Neutrophil (primary cell): ENCODE measurements around the gene CDK5R2.

Source experiments
- H3K27ac ChIP-seq: fragments of 200-600 bp; sonication (generic); 2 replicates; pipeline ENCODE4 v1.5.1; 2016; ENCODE audit warnings: mild to moderate bottlenecking, moderate library complexity
- H3K27me3 ChIP-seq: fragments of 200-600 bp; sonication (generic); 2 replicates; pipeline ENCODE4 v1.6.0; 2016; ENCODE audit warnings: mild to moderate bottlenecking
- H3K36me3 ChIP-seq: fragments of 200-600 bp; sonication (generic); 2 replicates; pipeline ENCODE4 v1.5.1; 2017
- H3K4me1 ChIP-seq, 2 experiments: fragments of 200-600 bp in 1 of 2; sonication (generic) in 1 of 2; 1 replicate in 1 of 2; 2 replicates in 1 of 2; pipeline versions ENCODE4 v1.5.1 to v1.6.1; 2013 to 2016; ENCODE audit warnings: low read depth in 1 of 2, low read length in 1 of 2, mild to moderate bottlenecking in 1 of 2, moderate library complexity in 1 of 2; ENCODE audit not compliant: control insufficient read depth in 1 of 2, insufficient read depth in 1 of 2
- H3K4me3 ChIP-seq, 2 experiments: fragments of 200-600 bp in 1 of 2; sonication (generic) in 1 of 2; 1 replicate in 1 of 2; 2 replicates in 1 of 2; pipeline ENCODE4 v1.5.1; 2013 to 2016; ENCODE audit warnings: low read depth in 1 of 2, low read length in 1 of 2, mild to moderate bottlenecking in 1 of 2, moderate library complexity in 1 of 2
- H3K9me3 ChIP-seq: fragments of 200-600 bp; sonication (generic); 2 replicates; pipeline ENCODE4 v1.5.1; 2016
- TF ChIP-seq, protein P1 (sequence below): fragments of 200-600 bp; sonication (generic); IDR thresholded peaks from 2 replicates; pipeline ENCODE4 v1.5.1; 2016; ENCODE audit warnings: antibody characterized with exemption

The CDK5R2 gene

GRCh38 chr2:218953366-218953954 lies 6.0 kb upstream of the CDK5R2 start:
- Histone ChIP-seq H3K4me1 (no peaks in the 10 kb centered on the region), H3K27ac (no peak overlapping the region), H3K36me3 (no peaks in the 10 kb centered on the region), H3K4me3 (no peak overlapping the region), H3K9me3 (no peaks in the 10 kb centered on the region), H3K27me3 (peaks cover 88% of the 10 kb centered on the region)
- TF ChIP-seq, protein P1, sequence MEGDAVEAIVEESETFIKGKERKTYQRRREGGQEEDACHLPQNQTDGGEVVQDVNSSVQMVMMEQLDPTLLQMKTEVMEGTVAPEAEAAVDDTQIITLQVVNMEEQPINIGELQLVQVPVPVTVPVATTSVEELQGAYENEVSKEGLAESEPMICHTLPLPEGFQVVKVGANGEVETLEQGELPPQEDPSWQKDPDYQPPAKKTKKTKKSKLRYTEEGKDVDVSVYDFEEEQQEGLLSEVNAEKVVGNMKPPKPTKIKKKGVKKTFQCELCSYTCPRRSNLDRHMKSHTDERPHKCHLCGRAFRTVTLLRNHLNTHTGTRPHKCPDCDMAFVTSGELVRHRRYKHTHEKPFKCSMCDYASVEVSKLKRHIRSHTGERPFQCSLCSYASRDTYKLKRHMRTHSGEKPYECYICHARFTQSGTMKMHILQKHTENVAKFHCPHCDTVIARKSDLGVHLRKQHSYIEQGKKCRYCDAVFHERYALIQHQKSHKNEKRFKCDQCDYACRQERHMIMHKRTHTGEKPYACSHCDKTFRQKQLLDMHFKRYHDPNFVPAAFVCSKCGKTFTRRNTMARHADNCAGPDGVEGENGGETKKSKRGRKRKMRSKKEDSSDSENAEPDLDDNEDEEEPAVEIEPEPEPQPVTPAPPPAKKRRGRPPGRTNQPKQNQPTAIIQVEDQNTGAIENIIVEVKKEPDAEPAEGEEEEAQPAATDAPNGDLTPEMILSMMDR = no peak

- Histone ChIP-seq H3K27me3 (peaks cover 88% of the 10 kb centered on the region), H3K4me1 (peaks cover 0 to 4% of the 10 kb centered on the region in 2 experiments), H3K9me3 (no peaks in the 10 kb centered on the region), H3K36me3 (no peaks in the 10 kb centered on the region), H3K27ac (no peak overlapping the region), H3K4me3 (no peak overlapping the region)
- TF ChIP-seq, protein P1 = no peak
These were observed 4.7 kb upstream of the CDK5R2 start for GRCh38 chr2:218954541-218955300.

DNA sequence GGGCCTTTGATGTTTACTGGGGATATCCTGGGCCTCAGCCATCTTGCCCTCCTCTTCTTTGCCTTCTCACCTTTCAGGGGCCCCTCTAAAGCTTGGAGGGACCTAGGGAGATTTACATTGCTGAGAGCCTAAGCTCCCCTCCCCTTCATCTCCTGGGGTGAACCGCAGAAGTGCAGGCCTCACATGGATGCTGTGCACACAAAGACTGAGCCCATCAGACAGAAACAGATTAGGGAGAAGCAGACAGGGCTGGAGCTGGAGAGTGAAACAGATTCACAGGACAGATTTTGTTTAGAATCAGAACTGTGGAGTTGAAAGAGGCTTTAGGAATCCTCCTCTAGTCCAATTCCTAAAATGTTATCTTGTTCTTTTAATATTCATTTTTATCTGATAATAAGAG lies 3.4 kb upstream of the CDK5R2 start:
- Histone ChIP-seq H3K27ac (no peak overlapping the region), H3K4me3 (no peak overlapping the region), H3K27me3 (peaks cover 90% of the 10 kb centered on the region), H3K36me3 (no peaks in the 10 kb centered on the region), H3K9me3 (no peaks in the 10 kb centered on the region), H3K4me1 (peaks cover 0 to 4% of the 10 kb centered on the region in 2 experiments)
- TF ChIP-seq, protein P1 = no peak

- H3K36me3 ChIP-seq = no peaks in the 10 kb centered on the region
- H3K4me1 ChIP-seq = peaks cover 0 to 4% of the 10 kb centered on the region in 2 experiments
- peaks cover 96% of the 10 kb centered on the region for H3K27me3 ChIP-seq
- no peak overlapping the region for H3K27ac ChIP-seq
- TF ChIP-seq, protein P1 = no peak
- no peaks in the 10 kb centered on the region for H3K9me3 ChIP-seq
- H3K4me3 ChIP-seq = no peak overlapping the region
These were observed 1.8 kb upstream of the CDK5R2 start for GRCh38 chr2:218957671-218958070.

DNA sequence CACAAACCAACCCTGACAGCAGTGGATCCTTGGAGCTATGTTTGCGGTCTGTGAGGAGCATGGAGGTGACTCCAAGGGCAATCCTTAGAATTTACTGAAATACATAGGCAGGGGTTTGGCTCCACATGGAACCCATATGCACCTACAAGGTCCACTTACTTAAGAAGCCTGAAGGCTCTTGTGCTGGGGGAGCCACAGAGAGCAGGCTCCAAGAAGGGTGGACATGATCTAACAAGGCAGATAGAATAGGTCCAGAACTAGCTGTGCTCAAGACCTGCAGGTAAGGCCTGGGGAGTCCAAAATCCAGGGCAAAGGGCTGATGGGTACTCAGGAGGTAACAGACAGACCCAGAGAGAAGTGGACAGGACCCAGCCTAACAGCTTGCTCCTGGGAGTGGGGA lies 1.2 kb upstream of the CDK5R2 start:
- H3K27me3 ChIP-seq = peaks cover 98% of the 10 kb centered on the region
- H3K9me3 ChIP-seq = no peaks in the 10 kb centered on the region
- peaks cover 0 to 4% of the 10 kb centered on the region in 2 experiments for H3K4me1 ChIP-seq
- TF ChIP-seq, protein P1 = no peak
- H3K4me3 ChIP-seq = no peak overlapping the region
- H3K27ac ChIP-seq = no peak overlapping the region
- H3K36me3 ChIP-seq = no peaks in the 10 kb centered on the region
